Heart left ventricle (tissue), 13 donors: Measurements from ENCODE around the gene EMILIN1.

Source experiments
- POLR2A ChIP-seq, 2 donors: fragments of 450-650 bp; IDR thresholded peaks; one replicate each; pipeline ENCODE4 v1.6.1; 2017; ENCODE audit warnings: antibody characterized with exemption in 2 of 2, mild to moderate bottlenecking in 2 of 2, moderate library complexity in 2 of 2
- TF ChIP-seq, protein P1 (sequence below), 12 donors: fragments of 200-600 bp; sonication (generic) in 4 of 12; IDR thresholded peaks; one replicate each; pipeline versions ENCODE4 v1.5.0 to v1.8.0; 2018 to 2022; ENCODE audit warnings: antibody characterized with exemption in 12 of 12, mild to moderate bottlenecking in 5 of 12
- donor health status: ischemic (EF 13 %, LVEDD 7.1; RV severe dilation, severe dysfunction).
- donor health status: DM: no; HTN: yes; CAD: no.
- donor health status: DM: no; HTN: no; CAD: no.
- donor health status: ischemic (EF 25% LVEDD 6.9; RV normal size, moderate dysfunction).
- donor health status: ischemic (EF 25% LVEDD 5.7; RV mildly dilated, moderate dysfunction).
- donor health status: ischemic (EF 35%, LVEDD 5.7; RV mildly dilated, moderate dysfunction).
- donor health status: nonischemic (EF 11% LVEDD 7.7; RV severe dilation, severe dysfunction).
- donor health status: DM: yes; HTN: yes; CAD: no.
- donor health status: PGD.
- donor health status: ischemic (EF 29% LVEDD 5.4; RV normal size, mild dysfunction).
- donor health status: nonischemic (EF 23%, LVEDD 6.1; RV moderate dilation, normal function).

DNA sequence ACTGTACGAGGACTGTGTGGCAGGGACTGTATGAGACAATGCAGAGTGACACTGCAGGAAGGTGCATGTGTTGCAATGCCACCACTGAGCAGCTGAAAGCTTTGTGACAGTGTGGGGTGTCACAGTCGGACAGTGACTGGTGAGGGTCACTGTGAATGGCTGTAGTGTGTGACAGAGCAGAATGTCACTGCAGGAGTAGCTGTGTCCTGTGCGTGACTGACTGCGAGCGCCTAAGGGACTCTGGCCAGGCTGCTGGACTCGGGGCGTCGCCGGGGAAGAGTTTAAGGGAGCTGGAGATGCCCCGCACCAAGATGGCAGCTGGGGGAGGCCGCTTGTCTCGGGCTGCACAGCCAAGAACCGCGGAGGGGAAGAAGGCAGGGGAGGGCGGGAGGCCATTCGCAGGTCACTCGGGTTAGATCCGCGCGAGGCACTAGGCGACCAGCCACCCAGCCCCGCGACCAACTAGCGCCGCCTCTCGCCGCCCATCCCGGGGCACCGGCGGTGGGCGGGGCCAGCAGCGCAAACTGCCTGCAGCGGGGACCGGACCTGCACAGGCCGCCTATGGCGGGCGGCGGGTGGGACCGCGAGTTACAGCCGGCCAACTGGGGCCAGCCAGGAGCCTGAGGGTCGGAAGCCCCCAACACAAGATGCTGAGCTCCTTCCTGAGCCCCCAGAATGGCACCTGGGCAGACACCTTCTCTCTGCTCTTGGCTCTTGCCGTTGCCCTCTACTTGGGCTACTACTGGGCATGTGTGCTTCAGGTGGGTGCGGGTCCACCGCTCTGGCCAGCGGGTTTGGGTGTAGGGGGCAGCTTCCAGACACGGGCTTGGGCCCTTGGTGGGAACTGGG lies 45.1 kb downstream of the EMILIN1 start, which contains the start of gene ABHD1:
- TF ChIP-seq, protein P1, sequence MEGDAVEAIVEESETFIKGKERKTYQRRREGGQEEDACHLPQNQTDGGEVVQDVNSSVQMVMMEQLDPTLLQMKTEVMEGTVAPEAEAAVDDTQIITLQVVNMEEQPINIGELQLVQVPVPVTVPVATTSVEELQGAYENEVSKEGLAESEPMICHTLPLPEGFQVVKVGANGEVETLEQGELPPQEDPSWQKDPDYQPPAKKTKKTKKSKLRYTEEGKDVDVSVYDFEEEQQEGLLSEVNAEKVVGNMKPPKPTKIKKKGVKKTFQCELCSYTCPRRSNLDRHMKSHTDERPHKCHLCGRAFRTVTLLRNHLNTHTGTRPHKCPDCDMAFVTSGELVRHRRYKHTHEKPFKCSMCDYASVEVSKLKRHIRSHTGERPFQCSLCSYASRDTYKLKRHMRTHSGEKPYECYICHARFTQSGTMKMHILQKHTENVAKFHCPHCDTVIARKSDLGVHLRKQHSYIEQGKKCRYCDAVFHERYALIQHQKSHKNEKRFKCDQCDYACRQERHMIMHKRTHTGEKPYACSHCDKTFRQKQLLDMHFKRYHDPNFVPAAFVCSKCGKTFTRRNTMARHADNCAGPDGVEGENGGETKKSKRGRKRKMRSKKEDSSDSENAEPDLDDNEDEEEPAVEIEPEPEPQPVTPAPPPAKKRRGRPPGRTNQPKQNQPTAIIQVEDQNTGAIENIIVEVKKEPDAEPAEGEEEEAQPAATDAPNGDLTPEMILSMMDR (IDR thresholded peaks at IDR 0.05), result peak in 2 of 12 donors; percentile 15
- TF ChIP-seq POLR2A (IDR thresholded peaks at IDR 0.05), result peak in 1 of 2 donors; percentile 50
